ENCODE measurements around the gene DNAJC27. TPM values are rescaled to one million over a fixed set of nuclear protein-coding genes. Genes with fewer than 3 reads are reported as not detected.

DNAJC27 gene
- total RNA-seq, 1 donor from 2014 or later = 13.0 TPM

- no peak for DNase-seq (ENCODE audit: low spot score in 2 of 2)
Measured at GRCh38 chr2:24928036-24928435, 43.7 kb downstream of the DNAJC27 start.

GRCh38 chr2:24926602-24927252 lies 45.0 kb downstream of the DNAJC27 start:
- no peak for FAIRE-seq
- peak in 1 of 2 donors; percentile 46 for DNase-seq (ENCODE audit: low spot score in 2 of 2)

More at GRCh38 chr2:24928036-24928435, 43.7 kb downstream of the DNAJC27 start:
- no peak for FAIRE-seq

GRCh38 chr2:24926220-24926601 lies 45.5 kb downstream of the DNAJC27 start:
- FAIRE-seq = no peak

GRCh38 chr2:24925815-24926214 lies 45.9 kb downstream of the DNAJC27 start:
- FAIRE-seq = no peak
- DNase-seq (ENCODE audit: low spot score in 2 of 2) = no peak

More at GRCh38 chr2:24926220-24926601, 45.5 kb downstream of the DNAJC27 start:
- no peak for DNase-seq (ENCODE audit: low spot score in 2 of 2)

GRCh38 chr2:24924732-24925131 lies 47.0 kb downstream of the DNAJC27 start:
- FAIRE-seq = no peak

GRCh38 chr2:24924266-24924665 lies 47.5 kb downstream of the DNAJC27 start:
- DNase-seq (ENCODE audit: low spot score in 2 of 2) = no peak
- FAIRE-seq = no peak

More at GRCh38 chr2:24924732-24925131, 47.0 kb downstream of the DNAJC27 start:
- no peak for DNase-seq (ENCODE audit: low spot score in 2 of 2)

- DNase-seq (ENCODE audit: low spot score in 2 of 2) (no peak), FAIRE-seq (no peak)
Measured at GRCh38 chr2:24923106-24923505, 48.6 kb downstream of the DNAJC27 start.

GRCh38 chr2:24922556-24922955 lies 49.2 kb downstream of the DNAJC27 start:
- FAIRE-seq = no peak
- DNase-seq (ENCODE audit: low spot score in 2 of 2) = no peak

GRCh38 chr2:24920809-24921441 lies 50.8 kb downstream of the DNAJC27 start:
- DNase-seq (ENCODE audit: low spot score in 2 of 2) (no peak), FAIRE-seq (no peak)

- DNase-seq (ENCODE audit: low spot score in 2 of 2) = peak; percentile 87 to 94
- FAIRE-seq = no peak
Measured at GRCh38 chr2:24920098-24920808, 51.5 kb downstream of the DNAJC27 start, which contains the start of gene ADCY3. TSS of gene ADCY3 (minus strand) at chr2:24920237. CDS start at chr2:24918987, 1,250 bp downstream.

- DNase-seq (ENCODE audit: low spot score in 2 of 2) (no peak), FAIRE-seq (no peak)
Measured at GRCh38 chr2:24919506-24920097, 52.2 kb downstream of the DNAJC27 start.

- DNase-seq (ENCODE audit: low spot score in 2 of 2) = peak in 1 of 2 donors; percentile 46
- no peak for FAIRE-seq
Measured at GRCh38 chr2:24919037-24919505, 52.7 kb downstream of the DNAJC27 start.

GRCh38 chr2:24918326-24919036 lies 53.3 kb downstream of the DNAJC27 start:
- DNase-seq (ENCODE audit: low spot score in 2 of 2) (no peak), FAIRE-seq (no peak)

GRCh38 chr2:24917731-24918325 lies 53.9 kb downstream of the DNAJC27 start:
- DNase-seq (ENCODE audit: low spot score in 2 of 2) (no peak), FAIRE-seq (no peak)

- FAIRE-seq = no peak
Measured at GRCh38 chr2:24917086-24917485, 54.7 kb downstream of the DNAJC27 start.

GRCh38 chr2:24915796-24916195 lies 56.0 kb downstream of the DNAJC27 start:
- FAIRE-seq (no peak), DNase-seq (ENCODE audit: low spot score in 2 of 2) (no peak)

More at GRCh38 chr2:24917086-24917485, 54.7 kb downstream of the DNAJC27 start:
- no peak for DNase-seq (ENCODE audit: low spot score in 2 of 2)

- DNase-seq (ENCODE audit: low spot score in 2 of 2) = no peak
- no peak for FAIRE-seq
Measured at GRCh38 chr2:24915175-24915574, 56.6 kb downstream of the DNAJC27 start.

GRCh38 chr2:24914713-24915112 lies 57.0 kb downstream of the DNAJC27 start:
- no peak for FAIRE-seq
- no peak for DNase-seq (ENCODE audit: low spot score in 2 of 2)

GRCh38 chr2:24913911-24914310 lies 57.8 kb downstream of the DNAJC27 start:
- no peak for DNase-seq (ENCODE audit: low spot score in 2 of 2)
- no peak for FAIRE-seq

- FAIRE-seq = no peak
Measured at GRCh38 chr2:24912986-24913385, 58.8 kb downstream of the DNAJC27 start.

More at GRCh38 chr2:24912986-24913385, 58.8 kb downstream of the DNAJC27 start:
- DNase-seq (ENCODE audit: low spot score in 2 of 2) = no peak
